GM21526 (cell line): Measurements from ENCODE around the gene PPIA.

ENCODE experiments used
- ATAC-seq: cut with Tn5 transposase; IDR thresholded peaks from one replicate; pipeline ENCODE4 v1.9.1; 2021; ENCODE audit warnings: moderate library complexity; ENCODE audit not compliant: unreplicated experiment, low FRiP score

The PPIA gene

DNA sequence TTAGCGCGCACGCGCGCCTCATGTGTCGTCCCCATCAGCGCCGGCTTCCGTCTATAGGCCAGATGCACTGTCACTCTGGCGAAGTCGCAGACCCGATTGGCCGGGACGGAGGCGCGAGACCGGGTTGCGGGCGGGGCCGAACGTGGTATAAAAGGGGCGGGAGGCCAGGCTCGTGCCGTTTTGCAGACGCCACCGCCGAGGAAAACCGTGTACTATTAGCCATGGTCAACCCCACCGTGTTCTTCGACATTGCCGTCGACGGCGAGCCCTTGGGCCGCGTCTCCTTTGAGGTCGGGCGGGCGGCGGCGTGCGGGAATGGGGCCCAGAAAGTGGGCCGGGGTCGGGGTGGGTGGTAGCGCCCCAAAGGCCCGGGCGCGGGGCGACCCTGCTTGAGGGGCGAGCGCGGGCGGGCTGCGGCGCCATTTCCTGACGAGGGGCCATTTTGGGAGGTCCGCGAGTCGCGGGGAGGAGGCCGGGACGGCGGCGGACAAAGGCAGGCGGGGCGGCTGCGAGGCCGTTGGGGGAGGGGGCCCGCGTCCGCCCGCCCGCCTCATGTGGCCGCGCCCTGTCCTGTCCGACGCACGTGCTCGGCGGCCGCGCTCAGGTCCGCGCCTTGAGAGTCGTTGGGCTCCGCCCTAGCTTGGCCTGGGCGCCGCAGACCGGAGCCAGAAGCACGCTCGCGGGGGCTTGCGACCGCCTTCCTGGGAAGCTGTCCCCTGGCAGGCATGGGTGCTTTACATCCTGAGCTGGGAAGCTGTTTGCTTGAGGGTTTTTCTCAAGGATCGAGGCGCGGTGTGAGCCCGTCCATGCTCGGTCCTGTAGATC, at the start of gene PPIA:
Gene PPIA (plus strand): TSS at position 178 of the 825 bp plus-strand sequence. CDS start 44 bp downstream, at position 222.
- ATAC-seq = peak; percentile 78

DNA sequence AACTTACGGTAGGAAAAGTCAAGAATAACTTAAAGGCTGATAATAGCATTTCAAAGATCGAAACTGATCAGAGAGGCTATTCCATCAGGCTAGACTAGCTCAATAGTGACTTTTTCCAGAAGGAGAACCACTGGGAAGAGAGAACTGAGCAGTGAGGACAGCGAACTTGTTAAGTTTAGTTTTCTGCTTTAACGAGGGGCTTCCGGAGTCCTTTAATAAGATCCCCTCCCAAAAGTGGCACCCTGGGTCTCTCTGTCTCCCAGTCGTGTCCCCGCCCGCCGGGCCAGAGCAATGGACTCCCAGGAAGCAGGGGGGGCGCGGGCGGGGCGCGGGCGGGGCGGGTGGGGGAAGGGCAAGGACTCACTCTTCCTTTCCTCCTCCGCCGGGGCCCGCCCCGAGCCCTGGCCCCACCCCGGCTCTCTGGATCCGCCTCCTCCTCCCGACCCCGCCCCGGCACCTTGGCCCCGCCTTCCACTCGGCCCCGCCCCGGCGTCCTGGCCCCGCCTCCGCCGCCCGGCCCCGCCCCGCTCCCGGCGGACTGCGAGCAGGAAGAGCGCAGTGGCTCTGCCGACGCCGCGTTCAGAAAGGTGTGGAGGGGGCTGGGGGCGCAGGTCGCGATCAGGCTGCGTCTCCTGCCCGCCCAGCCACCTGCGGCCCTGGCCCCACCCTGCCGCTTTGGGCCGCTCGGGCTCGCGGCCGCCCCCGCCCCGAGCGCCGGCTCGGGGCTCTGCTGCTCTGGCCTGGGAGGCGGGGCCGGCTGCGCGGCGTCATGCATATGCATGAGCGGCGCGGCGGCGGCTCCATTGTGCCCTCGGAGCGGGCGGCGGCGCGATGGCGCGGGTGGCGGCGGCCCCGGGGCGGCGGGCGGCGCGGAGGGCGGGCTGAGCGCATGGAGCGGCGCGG, 48.2 kb upstream of the PPIA start, which contains the start of gene ZMIZ2:
Gene ZMIZ2 (plus strand): TSS at position 803 of the 903 bp plus-strand sequence. CDS start 7,403 bp downstream, outside the sequence.
- ATAC-seq = peak; percentile 52

DNA sequence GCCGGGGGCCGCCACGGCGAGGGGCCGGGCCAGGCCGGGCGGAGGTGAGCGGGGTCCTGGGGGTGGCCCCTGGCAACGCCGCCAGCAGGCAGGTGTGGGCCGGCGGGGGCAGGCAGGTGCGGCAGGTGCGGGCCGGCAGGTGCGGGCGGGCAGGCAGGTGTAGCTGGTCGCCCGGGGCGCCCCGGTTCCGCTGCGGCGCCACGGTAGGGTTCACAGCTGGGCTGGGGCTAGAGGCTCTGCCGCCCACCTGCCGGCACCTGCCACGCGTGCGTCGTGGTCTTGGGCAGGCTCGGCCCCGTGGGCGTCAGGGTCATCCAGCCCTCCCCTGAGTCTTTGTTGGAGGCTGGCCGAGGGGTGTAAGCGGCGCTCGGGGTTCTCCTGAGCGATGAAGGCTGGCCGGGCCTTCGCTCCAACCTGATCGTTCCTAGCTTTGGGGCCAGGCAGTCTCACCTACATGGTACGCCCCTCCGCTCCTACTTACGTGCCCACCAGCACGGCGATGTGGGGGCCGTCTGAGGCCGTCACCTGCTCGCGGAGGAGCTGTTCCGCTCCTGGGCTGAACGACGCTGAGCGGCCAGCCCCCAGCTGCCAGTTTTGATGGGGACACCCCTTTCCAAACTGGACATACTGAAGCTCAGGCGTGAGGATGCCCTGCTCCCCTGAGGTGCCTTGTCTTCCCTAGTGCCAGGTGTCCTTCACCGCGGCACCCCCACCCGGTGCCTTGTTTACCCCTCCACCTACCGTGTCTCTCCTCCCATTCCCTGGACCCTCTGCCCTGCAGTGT, 47.3 kb upstream of the PPIA start:
- ATAC-seq = peak; percentile 21

DNA sequence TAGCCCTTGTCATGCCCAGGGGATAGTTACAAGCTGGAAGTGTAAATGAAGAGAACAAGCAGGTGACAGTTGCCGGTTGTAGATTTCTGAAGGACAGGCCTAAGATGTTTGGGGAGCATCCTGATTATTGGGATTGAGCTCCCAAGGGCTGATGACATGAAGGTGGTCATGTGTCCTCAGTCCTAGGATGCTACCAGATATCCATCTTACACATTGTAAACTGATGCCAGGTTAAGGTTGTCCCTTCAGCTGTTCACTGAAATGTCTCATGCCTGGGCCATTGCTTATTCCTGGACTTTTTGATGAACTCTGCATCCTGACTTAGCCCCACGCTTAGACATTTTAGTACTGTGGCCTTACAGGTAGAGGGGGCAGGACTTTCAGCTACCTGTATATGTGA, 46.5 kb upstream of the PPIA start:
- ATAC-seq = no peak

DNA sequence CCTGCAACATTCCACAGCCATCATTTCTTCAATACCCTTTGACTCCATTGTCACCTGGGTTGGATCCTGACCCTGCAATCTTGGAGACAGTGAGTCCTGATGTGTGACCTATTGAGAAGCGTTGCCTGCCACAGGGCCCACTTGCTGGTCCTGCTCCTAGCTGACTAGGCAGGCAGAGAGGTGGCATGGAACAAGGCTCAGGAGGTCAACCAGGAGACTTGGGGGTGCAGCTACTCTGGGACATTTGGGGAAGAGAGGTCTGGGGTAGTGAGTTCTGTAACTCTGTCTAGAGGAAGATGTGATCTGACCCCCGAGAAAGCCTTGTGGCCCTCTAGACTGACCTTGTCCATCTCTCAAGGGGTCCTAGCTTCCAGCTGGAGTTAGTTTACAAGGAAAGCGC, 46.1 kb upstream of the PPIA start:
- ATAC-seq = no peak

DNA sequence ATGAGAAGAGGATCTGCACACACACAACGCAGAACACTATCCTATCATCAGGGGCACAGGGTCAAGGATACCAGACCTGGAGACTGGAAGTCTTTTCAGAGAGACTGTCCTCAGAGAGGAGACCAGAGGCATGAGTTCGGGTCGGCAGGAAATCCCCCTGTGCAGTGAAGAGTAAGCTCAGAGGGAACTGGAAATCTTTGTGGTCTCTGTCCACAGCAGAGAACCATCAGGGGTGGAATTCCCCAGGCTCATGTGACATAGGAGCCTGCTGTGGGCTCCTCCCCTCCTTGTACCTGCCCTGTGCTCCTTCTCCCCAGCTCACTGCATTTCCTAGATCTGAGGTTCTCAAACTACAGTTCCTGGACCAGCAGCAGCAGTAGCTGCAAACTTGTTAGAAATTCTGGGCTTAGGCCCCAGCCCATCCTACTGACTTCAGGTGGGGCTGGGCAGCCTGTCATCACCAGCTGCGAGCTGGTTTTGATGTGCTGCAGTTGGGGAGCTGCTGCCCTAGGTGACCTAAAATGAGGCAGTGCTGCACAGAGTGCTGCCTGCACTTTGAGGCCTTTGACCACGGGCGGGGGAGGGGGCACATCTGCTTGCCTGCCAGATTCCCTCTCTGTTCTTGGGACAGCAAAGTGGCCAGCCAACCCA, 45.4 kb upstream of the PPIA start:
- ATAC-seq = peak; percentile 38

DNA sequence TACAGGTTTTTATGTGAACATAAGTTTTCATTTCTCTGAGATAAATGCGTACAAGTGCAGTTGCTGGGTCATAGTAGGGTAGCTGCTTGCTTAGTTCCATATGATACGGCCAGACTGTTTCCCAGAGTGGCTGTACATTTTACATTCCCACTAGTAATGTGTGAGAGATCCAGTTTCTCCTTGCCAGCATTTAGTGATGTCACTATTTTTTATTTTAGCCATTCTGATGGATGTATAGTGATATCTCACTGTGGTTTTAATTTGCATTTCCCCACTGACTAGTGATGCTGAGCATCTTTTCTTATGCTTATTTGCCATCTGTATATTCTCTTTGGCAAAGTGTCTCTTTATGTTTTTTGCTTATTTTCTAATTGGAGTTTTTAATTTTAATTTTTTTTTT, 43.7 kb upstream of the PPIA start:
- ATAC-seq = no peak

DNA sequence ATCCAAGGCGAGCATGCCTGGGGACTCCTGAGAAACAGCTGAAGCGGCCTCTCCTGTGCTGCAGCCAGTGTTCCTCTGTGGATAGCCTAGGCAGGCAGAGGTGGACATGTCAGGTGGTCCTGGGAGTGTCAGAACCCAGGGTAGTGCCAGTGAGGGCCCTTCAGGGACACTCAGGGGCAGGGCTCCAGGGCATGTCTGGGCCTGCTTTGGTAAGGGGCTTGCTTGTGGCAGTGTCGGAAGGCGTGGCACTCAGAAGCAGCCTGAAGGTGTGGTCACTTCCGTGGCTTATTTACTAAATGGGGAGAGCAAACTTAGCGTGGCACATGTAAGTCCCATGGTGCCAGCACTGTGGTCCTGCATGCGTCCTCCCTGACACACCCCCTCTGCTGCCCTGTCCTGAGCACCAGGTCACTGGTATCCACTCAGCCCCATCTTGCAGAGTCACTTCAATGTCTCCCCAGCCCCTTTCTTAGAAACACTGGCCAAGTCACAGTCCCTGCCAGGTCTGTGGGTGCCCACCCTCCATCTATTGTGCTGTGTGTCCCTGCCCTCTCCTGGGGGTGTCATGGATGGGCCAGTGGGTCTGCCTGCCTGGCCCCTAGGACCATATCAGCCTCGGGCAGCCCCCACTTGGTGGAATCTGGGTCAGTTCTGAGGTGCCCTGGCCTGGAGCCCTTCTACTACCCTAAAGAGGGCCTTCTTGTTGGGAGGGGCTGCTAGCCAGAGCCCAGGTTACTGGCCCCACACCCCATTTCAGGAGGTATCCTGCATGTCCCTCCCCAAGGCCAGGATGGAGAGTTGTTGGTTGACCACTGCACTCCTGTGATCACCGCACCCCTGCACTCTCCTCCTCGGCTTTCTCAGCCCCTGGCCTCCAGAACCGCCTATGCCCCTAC, 41.4 kb upstream of the PPIA start:
- ATAC-seq = no peak

DNA sequence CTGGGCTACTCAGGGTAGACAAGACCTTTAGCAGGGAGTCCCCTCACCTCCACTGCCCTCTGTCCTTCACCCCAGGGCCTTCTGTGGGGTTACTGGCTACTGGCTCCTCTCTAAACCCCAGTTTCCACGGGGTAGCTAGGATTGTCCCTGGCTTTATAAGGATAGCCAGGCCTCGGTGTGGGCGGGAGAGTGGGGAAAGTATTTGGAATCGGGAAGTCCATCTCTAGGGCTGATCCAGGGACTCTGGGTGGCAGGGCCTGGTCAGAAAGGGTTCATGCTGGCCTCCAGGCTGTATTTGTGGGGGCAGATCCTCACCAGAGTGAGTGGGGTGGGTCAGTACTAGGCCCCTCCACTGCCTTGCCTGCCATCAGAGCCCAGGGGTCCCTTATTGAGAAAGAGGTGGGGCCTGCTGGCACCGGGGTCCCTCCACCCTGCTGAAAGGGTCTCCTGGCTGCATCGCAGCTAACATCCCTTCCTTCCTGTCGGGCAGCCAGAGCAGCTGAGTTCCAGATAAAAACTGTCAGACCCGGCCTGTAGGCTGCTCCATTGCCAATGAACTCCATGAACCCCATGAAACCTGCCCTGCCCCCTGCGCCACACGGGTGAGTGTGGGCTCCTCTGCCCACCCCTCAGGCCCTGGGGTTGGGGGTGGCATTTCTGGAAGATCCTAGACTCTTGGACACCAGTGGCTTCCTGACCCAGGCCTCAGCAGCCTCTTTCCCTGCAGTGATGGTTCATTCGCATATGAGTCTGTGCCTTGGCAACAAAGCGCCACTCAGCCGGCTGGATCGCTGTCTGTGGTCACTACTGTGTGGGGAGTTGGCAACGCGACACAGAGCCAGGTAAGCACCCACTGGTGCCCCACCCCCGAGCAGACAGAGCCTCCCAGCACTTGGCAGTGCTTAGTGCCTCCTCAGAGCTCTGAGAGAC, 40.5 kb upstream of the PPIA start:
- no peak for ATAC-seq

DNA sequence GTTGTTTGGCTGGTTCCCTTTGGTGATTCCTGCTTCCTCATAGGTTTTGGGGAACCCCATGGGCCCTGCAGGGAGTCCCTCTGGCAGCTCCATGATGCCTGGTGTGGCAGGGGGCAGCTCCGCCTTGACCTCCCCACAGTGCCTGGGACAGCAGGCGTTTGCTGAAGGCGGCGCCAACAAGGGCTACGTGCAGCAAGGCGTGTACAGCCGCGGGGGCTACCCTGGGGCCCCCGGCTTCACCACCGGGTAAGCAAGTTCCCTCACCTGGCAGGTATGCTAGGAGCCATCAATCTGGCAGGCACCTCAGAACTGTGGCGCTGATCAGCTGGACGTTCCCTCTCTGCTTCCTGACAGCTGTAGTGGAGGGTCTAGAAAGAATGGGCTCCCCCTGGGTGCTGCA, 39.6 kb upstream of the PPIA start:
- no peak for ATAC-seq

DNA sequence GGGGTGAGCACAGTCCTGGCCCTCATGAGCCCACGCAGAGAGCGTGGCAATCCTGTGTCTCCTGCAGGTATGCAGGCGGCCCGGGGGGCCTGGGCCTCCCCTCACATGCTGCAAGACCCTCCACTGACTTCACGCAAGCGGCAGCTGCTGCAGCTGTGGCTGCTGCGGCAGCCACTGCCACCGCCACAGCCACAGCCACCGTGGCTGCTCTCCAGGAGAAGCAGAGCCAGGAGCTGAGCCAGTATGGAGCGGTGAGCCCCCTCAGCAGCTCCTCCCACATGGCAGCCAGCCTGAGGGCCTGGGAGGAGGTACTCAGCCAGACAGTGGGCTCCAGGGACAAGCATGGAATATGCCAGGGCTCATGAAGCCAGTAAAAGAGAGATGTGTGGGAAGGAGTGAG, 39.2 kb upstream of the PPIA start:
- no peak for ATAC-seq

DNA sequence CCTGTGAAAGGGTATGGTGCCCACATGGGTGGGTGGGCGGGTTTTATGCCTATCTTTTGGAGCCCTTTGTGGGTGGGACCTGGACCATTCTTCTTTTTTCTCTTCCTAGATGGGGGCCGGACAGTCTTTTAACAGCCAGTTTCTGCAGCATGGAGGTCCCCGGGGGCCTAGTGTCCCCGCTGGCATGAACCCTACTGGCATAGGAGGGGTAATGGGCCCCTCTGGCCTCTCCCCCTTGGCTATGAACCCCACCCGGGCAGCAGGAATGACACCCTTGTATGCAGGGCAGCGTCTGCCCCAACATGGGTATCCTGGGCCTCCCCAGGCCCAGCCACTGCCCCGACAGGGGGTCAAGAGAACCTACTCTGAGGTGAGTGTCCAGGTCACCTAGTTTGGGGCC, 38.7 kb upstream of the PPIA start:
- no peak for ATAC-seq

DNA sequence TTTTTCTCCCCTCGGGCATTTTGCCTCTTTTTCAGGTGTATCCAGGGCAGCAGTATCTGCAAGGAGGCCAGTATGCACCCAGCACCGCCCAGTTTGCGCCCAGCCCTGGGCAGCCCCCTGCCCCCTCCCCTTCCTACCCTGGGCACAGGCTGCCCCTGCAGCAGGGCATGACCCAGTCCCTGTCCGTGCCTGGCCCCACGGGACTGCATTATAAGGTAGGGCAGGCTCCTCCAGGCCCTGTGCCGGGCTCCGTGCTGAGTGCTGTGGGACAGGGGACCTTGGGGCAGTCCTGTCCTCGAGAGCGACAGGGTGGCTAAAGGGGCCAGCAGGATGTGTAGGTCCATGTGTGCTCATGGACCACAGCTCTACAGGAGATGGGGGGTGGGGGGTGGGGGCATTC, 37.2 kb upstream of the PPIA start:
- no peak for ATAC-seq

DNA sequence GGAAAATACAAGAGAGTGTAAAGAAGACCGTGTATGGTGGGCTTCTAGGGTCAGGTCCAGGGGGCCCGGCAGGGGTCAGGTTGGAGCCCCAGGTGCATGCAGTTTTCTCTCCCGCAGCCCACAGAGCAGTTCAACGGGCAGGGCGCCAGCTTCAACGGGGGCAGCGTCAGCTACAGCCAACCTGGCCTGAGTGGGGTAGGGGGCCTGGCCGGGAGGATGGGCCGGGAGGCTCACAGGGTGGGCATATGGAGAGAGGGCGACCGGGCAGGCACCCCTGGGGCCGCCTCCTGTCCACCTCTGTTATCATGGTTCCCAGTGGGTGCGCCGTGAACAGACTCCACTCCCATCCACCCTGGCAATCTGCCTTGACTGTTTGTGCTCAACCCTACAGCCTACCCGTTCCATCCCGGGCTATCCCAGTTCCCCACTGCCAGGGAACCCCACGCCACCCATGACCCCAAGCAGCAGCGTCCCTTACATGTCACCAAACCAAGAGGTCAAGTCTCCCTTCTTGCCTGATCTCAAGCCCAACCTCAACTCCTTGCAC, 36.4 kb upstream of the PPIA start:
- ATAC-seq = no peak

DNA sequence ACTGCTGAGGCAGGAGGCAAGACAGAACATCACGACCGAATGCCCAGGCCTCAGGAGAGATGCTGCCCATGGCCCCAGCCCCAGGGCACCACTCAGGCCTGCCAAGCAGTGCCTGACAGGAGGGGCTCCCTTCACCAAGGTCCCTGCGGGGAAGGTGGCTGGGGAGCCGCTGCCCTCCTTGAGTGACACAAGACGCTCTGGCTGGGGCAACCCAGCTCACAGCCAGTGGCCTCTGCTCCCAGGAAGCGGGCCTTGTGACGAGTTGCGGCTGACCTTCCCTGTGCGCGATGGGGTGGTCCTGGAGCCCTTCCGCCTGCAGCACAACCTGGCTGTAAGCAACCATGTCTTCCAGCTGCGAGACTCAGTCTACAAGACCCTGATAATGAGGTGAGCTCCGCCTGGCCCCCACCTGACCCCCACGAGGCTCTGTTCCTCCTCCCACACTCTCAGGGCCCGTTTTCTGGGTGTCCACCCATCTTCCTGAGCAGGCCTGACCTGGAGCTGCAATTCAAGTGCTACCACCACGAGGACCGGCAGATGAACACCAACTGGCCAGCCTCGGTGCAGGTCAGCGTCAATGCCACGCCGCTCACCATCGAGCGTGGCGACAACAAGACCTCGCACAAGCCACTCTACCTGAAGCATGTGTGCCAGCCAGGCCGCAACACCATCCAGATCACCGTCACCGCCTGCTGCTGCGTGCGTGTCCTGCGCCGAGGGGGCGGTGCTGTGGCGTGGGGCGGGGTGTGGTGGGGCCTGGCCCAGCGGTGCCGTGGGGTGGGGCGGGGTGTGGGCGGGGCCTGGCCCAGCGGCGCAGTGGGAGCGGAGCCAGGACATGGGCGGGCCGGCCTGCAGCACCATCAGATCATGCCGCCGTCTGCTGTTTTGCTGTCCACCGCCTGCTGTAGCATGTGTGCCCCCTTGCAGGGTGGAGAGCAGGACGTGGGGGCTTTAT, 35.0 kb upstream of the PPIA start:
- no peak for ATAC-seq

DNA sequence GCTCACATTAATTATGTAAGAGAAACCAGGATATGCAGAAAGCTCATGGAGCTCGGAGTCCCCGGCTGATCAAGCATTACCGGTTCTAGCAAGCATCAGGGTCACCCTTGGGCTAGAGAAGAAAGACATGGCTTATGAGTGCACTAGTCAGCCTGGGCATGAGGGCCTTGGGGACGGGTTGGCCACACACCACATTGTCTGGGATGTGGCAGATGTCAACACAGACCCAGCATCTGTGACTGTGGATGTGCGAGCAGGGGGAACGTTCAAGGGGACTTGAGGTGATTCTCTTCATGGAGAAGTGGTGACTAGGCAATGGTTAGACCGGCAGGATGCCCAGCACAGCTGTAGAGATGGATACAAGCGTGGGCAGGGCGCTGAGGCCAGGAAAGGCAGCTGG, 34.2 kb upstream of the PPIA start:
- ATAC-seq = no peak
